Kidney epithelial cell (primary cell): ENCODE measurements around the gene ZCCHC24. TPM values are rescaled to one million over a fixed set of nuclear protein-coding genes. Genes with fewer than 3 reads are reported as not detected.

Experiments used
- DNase-seq: peaks from one replicate; pipeline ENCODE4 v3.0.0-alpha.2; 2010; ENCODE audit warnings: low read depth
- H3K27me3 ChIP-seq: 2 replicates; pipeline ENCODE4 v1.6.0; 2011; ENCODE audit warnings: low read length; ENCODE audit not compliant: control insufficient read depth, insufficient read depth
- H3K36me3 ChIP-seq: 2 replicates; pipeline ENCODE4 v1.5.1; 2011; ENCODE audit warnings: low read length; ENCODE audit not compliant: control insufficient read depth, insufficient read depth
- H3K4me3 ChIP-seq: 2 replicates; pipeline ENCODE4 v1.5.1; 2011; ENCODE audit warnings: low read depth, mild to moderate bottlenecking, control low read depth, low read length
- CTCF ChIP-seq: IDR thresholded peaks from 2 replicates; pipeline ENCODE4 v1.5.1; 2011; ENCODE audit warnings: mild to moderate bottlenecking, moderate library complexity, low read length, control low read depth, inconsistent platforms; ENCODE audit not compliant: insufficient read depth, poor library complexity, severe bottlenecking
- total RNA-seq: library from RNA; depleted of rRNA; stranded (reverse); fragments of >200 nt; gene quantifications from 2 replicates; pipeline ENCODE4 v1.2.3, GENCODE V29; 2015

Gene ZCCHC24
- total RNA-seq, 1 donor from 2014 or later, result 6.2 TPM

GRCh38 chr10:79438021-79438698, 7.3 kb downstream of the ZCCHC24 start:
- peaks cover 1% of the 10 kb centered on the region for H3K36me3 ChIP-seq
- peak; percentile 21 for TF ChIP-seq CTCF

GRCh38 chr10:79437111-79437814, 8.2 kb downstream of the ZCCHC24 start:
- TF ChIP-seq CTCF, result no peak
- no peaks in the 10 kb centered on the region for H3K27me3 ChIP-seq
- DNase-seq, result no peak
- H3K36me3 ChIP-seq, result peaks cover 1% of the 10 kb centered on the region
- H3K4me3 ChIP-seq, result no peak overlapping the region

More at GRCh38 chr10:79438021-79438698, 7.3 kb downstream of the ZCCHC24 start:
- Histone ChIP-seq H3K27me3 (no peaks in the 10 kb centered on the region), H3K4me3 (no peak overlapping the region)
- DNase-seq, result no peak

GRCh38 chr10:79436850-79437103, 8.6 kb downstream of the ZCCHC24 start:
- H3K36me3 ChIP-seq, result no peaks in the 10 kb centered on the region
- no peaks in the 10 kb centered on the region for H3K27me3 ChIP-seq
- DNase-seq, result no peak
- TF ChIP-seq CTCF, result no peak
- H3K4me3 ChIP-seq, result no peak overlapping the region

GRCh38 chr10:79436066-79436849, 9.2 kb downstream of the ZCCHC24 start:
- no peak for TF ChIP-seq CTCF
- Histone ChIP-seq H3K27me3 (no peaks in the 10 kb centered on the region), H3K4me3 (no peak overlapping the region), H3K36me3 (no peaks in the 10 kb centered on the region)
- DNase-seq, result no peak

- Histone ChIP-seq H3K27me3 (no peaks in the 10 kb centered on the region), H3K4me3 (no peak overlapping the region), H3K36me3 (no peaks in the 10 kb centered on the region)
- TF ChIP-seq CTCF, result no peak
- DNase-seq, result no peak
These were observed 10.0 kb downstream of the ZCCHC24 start for GRCh38 chr10:79435271-79436065.
